HG03558 (cell line): ENCODE results near the gene NSUN6.
"Not testable (repeated sequence)": the region's sequence is repeated elsewhere in the genome, so short reads cannot be mapped to it uniquely, and the experiment has no call there.

Experiments
- ATAC-seq: cut with Tn5 transposase; IDR thresholded peaks from one replicate; pipeline ENCODE4 v1.9.1; 2021; ENCODE audit warnings: moderate number of reproducible peaks; ENCODE audit not compliant: unreplicated experiment; ENCODE audit errors: extremely low read depth

Gene NSUN6

GRCh38 chr10:18659819-18660535 lies 8.6 kb upstream of the NSUN6 start:
- no peak for ATAC-seq

- peak; percentile 69 for ATAC-seq
Measured at GRCh38 chr10:18659125-18659818, 7.9 kb upstream of the NSUN6 start, which contains the start of gene ARL5B. ARL5B (plus strand) TSS chr10:18659431; CDS start chr10:18659638, 207 bp downstream.

DNA sequence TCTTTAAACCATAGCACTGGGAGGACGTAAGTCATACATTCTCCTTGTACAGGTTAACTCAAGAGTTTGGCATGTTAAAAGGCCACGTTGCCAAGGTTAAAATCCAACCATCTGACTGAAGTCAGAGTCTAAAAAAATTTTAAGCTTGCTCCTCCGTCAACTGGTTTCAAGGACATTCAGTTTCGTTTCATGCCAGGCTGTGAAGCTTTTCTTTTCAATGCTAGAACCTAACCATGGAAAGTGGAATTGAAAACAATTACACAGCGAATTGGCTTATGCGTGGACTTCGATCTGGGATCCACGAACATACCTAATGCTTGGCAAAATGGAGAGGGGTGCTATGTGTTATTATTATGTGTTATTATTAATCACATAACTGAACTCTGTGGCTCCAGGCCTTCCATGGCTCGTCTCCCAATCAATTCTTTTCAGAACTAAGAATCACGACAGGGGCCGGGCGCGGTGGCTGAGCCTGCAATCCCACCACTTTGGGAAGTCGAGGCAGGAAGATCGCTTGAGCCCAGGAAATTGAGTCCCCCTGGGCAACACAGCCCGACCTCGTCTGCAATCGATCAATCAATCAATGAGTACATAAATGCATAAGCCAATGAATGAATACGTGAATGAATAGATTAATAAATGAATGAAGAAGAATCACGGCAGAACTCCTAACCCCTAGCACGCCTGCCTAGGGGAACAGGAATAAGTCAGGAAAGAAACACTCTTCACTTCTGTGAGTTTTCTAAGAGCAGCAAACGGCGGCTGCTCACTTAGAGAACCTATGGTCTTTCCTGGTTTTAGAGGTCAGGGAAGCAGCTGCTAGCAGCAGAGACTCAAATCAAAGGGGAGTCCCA lies 7.1 kb upstream of the NSUN6 start:
- ATAC-seq = no peak

- no peak for ATAC-seq
Measured at GRCh38 chr10:18656724-18657123, 5.3 kb upstream of the NSUN6 start.

GRCh38 chr10:18653112-18653511 lies 1.7 kb upstream of the NSUN6 start:
- no peak for ATAC-seq

DNA sequence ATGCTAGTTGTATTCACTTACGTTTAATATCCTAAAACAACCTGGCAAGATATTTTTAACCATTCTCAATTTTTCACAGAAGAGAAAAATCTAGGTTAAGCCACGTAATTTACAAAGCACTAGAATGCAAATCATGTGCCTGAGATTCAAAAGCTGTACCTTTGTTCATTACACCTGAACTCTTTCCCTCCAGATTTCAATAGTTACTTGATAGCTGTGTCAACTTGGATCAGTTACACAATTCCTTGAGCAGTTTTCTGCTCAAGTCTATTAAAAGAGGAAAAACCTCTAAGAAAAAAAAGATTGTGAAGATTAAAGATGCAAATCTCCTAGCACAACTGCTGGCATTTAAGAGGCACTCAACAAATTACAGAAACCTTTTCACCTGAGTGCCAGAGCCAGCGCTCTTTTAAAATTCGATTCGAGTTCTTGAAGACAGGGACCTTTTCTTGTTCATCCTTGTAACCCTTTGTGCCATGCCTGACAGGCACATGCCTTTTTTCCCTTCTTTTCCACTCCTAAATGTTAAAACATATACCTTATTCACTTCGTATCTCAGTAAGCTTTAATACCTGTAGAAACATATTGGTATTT lies 886 bp downstream of the NSUN6 start:
- no peak for ATAC-seq

DNA sequence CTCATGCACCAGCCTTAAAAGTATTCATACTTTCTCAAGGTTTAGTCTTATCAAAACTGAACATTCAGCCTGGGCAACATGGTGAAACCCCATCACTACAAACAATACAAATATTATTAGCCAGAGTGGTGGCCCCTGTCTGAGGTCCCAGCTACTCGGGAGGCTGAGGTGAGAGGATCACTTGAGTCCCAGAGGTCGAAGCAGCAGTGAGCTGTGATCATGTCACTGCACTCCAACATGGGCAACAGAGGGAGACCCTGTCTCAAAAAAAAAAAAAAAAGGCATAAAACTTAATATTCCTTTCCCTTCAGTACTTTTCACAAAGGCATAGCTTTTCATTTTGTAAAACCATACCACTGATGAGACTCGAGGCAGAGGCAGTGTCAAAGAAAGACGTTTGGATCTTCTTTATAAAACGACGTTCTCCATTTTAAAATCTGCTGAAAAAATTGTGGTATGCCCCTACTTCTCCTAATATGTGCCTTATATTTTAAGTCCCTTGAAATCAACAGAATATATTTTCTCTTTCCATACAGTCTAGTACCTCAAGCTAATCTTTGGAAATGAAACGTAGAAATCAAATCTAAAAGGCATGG lies 1.9 kb downstream of the NSUN6 start:
- ATAC-seq = no peak

GRCh38 chr10:18647945-18648344 lies 3.4 kb downstream of the NSUN6 start:
- ATAC-seq = no peak

DNA sequence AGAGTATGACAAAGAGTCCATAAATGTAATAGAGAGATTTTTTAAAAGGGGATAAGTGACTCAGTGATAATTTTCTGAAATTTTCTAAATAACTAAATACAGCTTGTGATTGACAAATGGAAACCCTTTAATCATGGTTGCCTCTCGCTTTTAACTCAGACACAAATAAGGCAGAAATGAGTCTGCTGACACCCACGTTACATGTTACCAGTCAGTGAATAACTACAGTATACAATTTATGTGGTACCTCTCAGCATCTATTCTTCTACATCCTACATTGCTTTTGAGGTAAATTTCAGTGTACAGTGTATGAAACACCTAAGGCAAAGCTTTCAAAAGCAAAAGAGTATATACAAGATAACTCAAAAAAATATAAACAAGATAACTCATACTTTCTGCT lies 4.2 kb downstream of the NSUN6 start:
- ATAC-seq = no peak

GRCh38 chr10:18639719-18640118 lies 11.7 kb downstream of the NSUN6 start:
- not testable (repeated sequence) for ATAC-seq

GRCh38 chr10:18637400-18637799 lies 14.0 kb downstream of the NSUN6 start:
- ATAC-seq = not testable (repeated sequence)

DNA sequence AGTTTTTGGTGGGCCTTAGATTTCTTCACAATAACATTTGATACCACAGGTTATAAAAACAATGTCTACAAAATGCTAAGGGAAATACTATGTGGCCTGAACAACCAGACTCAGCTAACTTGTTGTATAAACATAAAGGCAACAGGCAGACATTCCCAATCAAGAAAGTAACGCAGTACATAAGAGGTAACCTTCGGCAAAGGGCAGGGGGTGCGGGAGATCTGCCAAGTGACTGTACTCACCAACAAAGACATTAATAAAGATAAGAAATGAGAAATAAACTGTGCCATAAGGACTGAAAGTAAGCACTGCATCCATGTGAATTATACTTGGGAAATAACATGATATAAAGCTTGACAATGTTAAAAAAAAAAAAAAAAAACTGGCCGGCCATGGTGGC lies 15.4 kb downstream of the NSUN6 start:
- no peak for ATAC-seq

- ATAC-seq = not testable (repeated sequence)
Measured at GRCh38 chr10:18632500-18632899, 18.9 kb downstream of the NSUN6 start.

DNA sequence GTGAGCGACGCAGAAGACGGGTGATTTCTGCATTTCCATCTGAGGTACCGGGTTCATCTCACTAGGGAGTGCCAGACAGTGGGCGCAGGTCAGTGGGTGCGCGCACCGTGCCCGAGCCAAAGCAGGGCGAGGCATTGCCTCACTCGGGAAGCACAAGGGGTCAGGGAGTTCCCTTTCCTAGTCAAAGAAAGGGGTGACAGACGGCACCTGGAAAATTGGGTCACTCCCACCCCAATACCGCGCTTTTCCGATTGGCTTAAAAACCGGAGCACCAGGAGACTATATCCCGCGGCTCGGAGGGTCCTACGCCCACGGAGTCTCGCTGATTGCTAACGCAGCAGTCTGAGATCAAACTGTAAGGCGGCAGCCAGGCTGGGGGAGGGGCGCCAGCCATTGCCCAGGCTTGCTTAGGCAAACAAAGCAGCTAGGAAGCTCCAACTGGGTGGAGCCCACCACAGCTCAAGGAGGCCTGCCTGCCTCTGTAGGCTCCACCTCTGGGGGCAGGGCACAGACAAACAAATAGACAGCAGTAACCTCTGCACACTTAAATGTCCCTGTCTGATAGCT lies 23.9 kb downstream of the NSUN6 start:
- not testable (repeated sequence) for ATAC-seq

DNA sequence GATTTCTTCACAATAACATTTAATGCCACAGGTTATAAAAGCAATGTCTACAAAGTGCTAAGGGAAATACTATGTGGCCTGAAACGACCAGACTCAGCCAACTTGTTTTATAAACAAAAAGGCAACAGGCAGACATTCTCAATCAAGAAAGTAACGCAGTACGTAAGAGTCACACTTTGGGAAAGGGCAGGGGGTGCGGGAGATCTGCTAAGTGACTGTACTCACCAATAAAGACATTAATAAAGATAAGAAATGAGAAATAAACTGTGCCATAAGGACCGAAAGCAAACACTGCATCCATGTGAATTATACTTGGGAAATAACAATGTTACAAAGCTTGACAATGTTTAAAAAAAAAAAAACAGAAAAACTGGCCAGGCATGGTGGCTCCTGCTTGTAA lies 25.5 kb downstream of the NSUN6 start:
- no peak for ATAC-seq

- not testable (repeated sequence) for ATAC-seq
Measured at GRCh38 chr10:18623671-18624070, 27.7 kb downstream of the NSUN6 start.

GRCh38 chr10:18620856-18621255 lies 30.5 kb downstream of the NSUN6 start:
- no peak for ATAC-seq

DNA sequence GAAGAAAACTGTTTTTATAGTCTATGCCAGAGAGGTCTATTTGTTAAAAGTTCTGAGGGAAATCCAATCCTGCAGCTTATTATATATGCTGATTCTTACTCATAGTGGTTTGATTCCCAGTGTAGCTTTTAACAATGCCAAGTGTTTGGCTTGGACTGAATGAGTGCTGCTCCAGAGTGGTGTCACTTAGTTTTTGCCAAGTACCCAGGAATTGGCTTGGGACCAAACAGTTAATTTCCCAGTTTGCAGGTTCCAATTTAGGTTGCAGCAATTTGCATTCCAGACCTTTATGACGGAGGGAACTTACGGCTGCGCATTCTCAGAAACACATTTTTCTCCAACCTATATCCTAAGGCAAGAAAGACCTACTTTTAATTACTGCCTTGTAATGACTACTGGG lies 32.4 kb downstream of the NSUN6 start:
- ATAC-seq = no peak

GRCh38 chr10:18616337-18616736 lies 35.0 kb downstream of the NSUN6 start:
- no peak for ATAC-seq

- no peak for ATAC-seq
Measured at GRCh38 chr10:18615618-18616017, 35.8 kb downstream of the NSUN6 start.
